ENCODE data around the gene MAP1LC3A.
A peak's percentile ranks its signal among the peaks of the same experiment; 100 is the strongest.
"Not testable (repeated sequence)": the region's sequence is repeated elsewhere in the genome, so short reads cannot be mapped to it uniquely, and the experiment has no call there.

Gene MAP1LC3A

GRCh38 chr20:34558320-34559218, at the start of gene MAP1LC3A:
Gene MAP1LC3A, plus strand, starts transcription at chr20:34558718. Its CDS starts 151 bp downstream, at chr20:34558869.
- H3K9me3 ChIP-seq (ENCODE audit: low read depth, low read length) = no peaks in the 10 kb centered on the region
- no peak within 1 kb of the TSS for H3K9ac ChIP-seq (ENCODE audit: insufficient read length)
- no peak for DNase-seq (ENCODE audit: low read depth, low spot score)
- H3K4me3 ChIP-seq = no peak within 1 kb of the TSS; the same call in 1 of the 2 replicates
- H3K27ac ChIP-seq = no peak within 1 kb of the TSS
- no peak for TF ChIP-seq POLR2AphosphoS5 (IDR thresholded peaks at IDR 0.05; ENCODE audit: borderline replicate concordance, low read depth, low read length)
- TF ChIP-seq FOXP2 (optimal IDR thresholded peaks at IDR 0.05; ENCODE audit: control extremely low read depth, extremely low read length, insufficient read depth) = no peak
- no peak for TF ChIP-seq EZH2 (IDR thresholded peaks at IDR 0.05)
- H3K36me3 ChIP-seq (ENCODE audit: insufficient read depth, low read length) = no peaks in the 10 kb centered on the region

GRCh38 chr20:34510575-34510974, 47.9 kb upstream of the MAP1LC3A start:
- no peak overlapping the region for H3K4me3 ChIP-seq
- DNase-seq (ENCODE audit: low read depth, low spot score) = no peak
- H3K36me3 ChIP-seq (ENCODE audit: insufficient read depth, low read length) = peaks cover 33% of the 10 kb centered on the region
- no peaks in the 10 kb centered on the region for H3K9me3 ChIP-seq (ENCODE audit: low read depth, low read length)
- no peak for TF ChIP-seq EZH2 (IDR thresholded peaks at IDR 0.05)
- no peak for TF ChIP-seq FOXP2 (optimal IDR thresholded peaks at IDR 0.05; ENCODE audit: control extremely low read depth, extremely low read length, insufficient read depth)
- TF ChIP-seq POLR2AphosphoS5 (IDR thresholded peaks at IDR 0.05; ENCODE audit: borderline replicate concordance, low read depth, low read length) = no peak
- no peak overlapping the region for H3K27ac ChIP-seq
- H3K9ac ChIP-seq (ENCODE audit: insufficient read length) = no peak overlapping the region

GRCh38 chr20:34511891-34512265, 46.6 kb upstream of the MAP1LC3A start:
- Histone ChIP-seq H3K27ac (no peak overlapping the region), H3K36me3 (ENCODE audit: insufficient read depth, low read length) (peaks cover 22% of the 10 kb centered on the region), H3K9me3 (ENCODE audit: low read depth, low read length) (no peaks in the 10 kb centered on the region), H3K4me3 (no peak overlapping the region), H3K9ac (ENCODE audit: insufficient read length) (no peak overlapping the region)
- TF ChIP-seq EZH2 (IDR thresholded peaks at IDR 0.05) (no peak), POLR2AphosphoS5 (IDR thresholded peaks at IDR 0.05; ENCODE audit: borderline replicate concordance, low read depth, low read length) (no peak), FOXP2 (optimal IDR thresholded peaks at IDR 0.05; ENCODE audit: control extremely low read depth, extremely low read length, insufficient read depth) (no peak)
- DNase-seq (ENCODE audit: low read depth, low spot score) = no peak

- Histone ChIP-seq H3K27ac (no peak overlapping the region), H3K4me3 (no peak overlapping the region), H3K9ac (ENCODE audit: insufficient read length) (no peak overlapping the region), H3K36me3 (ENCODE audit: insufficient read depth, low read length) (peaks cover 20% of the 10 kb centered on the region), H3K9me3 (ENCODE audit: low read depth, low read length) (no peaks in the 10 kb centered on the region)
- TF ChIP-seq EZH2 (IDR thresholded peaks at IDR 0.05) (no peak), FOXP2 (optimal IDR thresholded peaks at IDR 0.05; ENCODE audit: control extremely low read depth, extremely low read length, insufficient read depth) (no peak), POLR2AphosphoS5 (IDR thresholded peaks at IDR 0.05; ENCODE audit: borderline replicate concordance, low read depth, low read length) (no peak)
- no peak for DNase-seq (ENCODE audit: low read depth, low spot score)
Measured at GRCh38 chr20:34512266-34512954, 46.1 kb upstream of the MAP1LC3A start.

- H3K27ac ChIP-seq = no peak overlapping the region
- no peak overlapping the region for H3K9ac ChIP-seq (ENCODE audit: insufficient read length)
- peaks cover 14% of the 10 kb centered on the region for H3K36me3 ChIP-seq (ENCODE audit: insufficient read depth, low read length)
- H3K4me3 ChIP-seq = no peak overlapping the region
- H3K9me3 ChIP-seq (ENCODE audit: low read depth, low read length) = no peaks in the 10 kb centered on the region
- DNase-seq (ENCODE audit: low read depth, low spot score) = no peak
- no peak for TF ChIP-seq EZH2 (IDR thresholded peaks at IDR 0.05)
- TF ChIP-seq FOXP2 (optimal IDR thresholded peaks at IDR 0.05; ENCODE audit: control extremely low read depth, extremely low read length, insufficient read depth) = no peak
- no peak for TF ChIP-seq POLR2AphosphoS5 (IDR thresholded peaks at IDR 0.05; ENCODE audit: borderline replicate concordance, low read depth, low read length)
Measured at GRCh38 chr20:34512955-34513419, 45.5 kb upstream of the MAP1LC3A start.

- not testable (repeated sequence) for H3K9ac ChIP-seq (ENCODE audit: insufficient read length); DNase-seq (ENCODE audit: low read depth, low spot score); H3K4me3 ChIP-seq; H3K9me3 ChIP-seq (ENCODE audit: low read depth, low read length)
- Histone ChIP-seq H3K27ac (peak overlapping the region; percentile 52; the same call in 1 of the 2 replicates), H3K36me3 (ENCODE audit: insufficient read depth, low read length) (peaks cover 11% of the 10 kb centered on the region)
Measured at GRCh38 chr20:34514034-34514433, 44.5 kb upstream of the MAP1LC3A start.

GRCh38 chr20:34514897-34515483, 43.5 kb upstream of the MAP1LC3A start:
- TF ChIP-seq POLR2AphosphoS5 (IDR thresholded peaks at IDR 0.05; ENCODE audit: borderline replicate concordance, low read depth, low read length) = no peak
- no peak for TF ChIP-seq FOXP2 (optimal IDR thresholded peaks at IDR 0.05; ENCODE audit: control extremely low read depth, extremely low read length, insufficient read depth)
- TF ChIP-seq EZH2 (IDR thresholded peaks at IDR 0.05) = no peak
- Histone ChIP-seq H3K27ac (peak overlapping the region; percentile 52), H3K4me3 (no peak overlapping the region), H3K9me3 (ENCODE audit: low read depth, low read length) (no peaks in the 10 kb centered on the region), H3K9ac (ENCODE audit: insufficient read length) (no peak overlapping the region), H3K36me3 (ENCODE audit: insufficient read depth, low read length) (peaks cover 9% of the 10 kb centered on the region; the same call in 1 of the 2 replicates)
- no peak for DNase-seq (ENCODE audit: low read depth, low spot score)
